Pons (tissue), 1 donor: Measurements from ENCODE around the gene PEX7.
"Not testable (repeated sequence)": the region's sequence is repeated elsewhere in the genome, so short reads cannot be mapped to it uniquely, and the experiment has no call there.

Experiments
- DNase-seq: peaks from one replicate; pipeline ENCODE4 v3.0.0-alpha.2; 2016; ENCODE audit warnings: low spot score

The PEX7 gene

DNA sequence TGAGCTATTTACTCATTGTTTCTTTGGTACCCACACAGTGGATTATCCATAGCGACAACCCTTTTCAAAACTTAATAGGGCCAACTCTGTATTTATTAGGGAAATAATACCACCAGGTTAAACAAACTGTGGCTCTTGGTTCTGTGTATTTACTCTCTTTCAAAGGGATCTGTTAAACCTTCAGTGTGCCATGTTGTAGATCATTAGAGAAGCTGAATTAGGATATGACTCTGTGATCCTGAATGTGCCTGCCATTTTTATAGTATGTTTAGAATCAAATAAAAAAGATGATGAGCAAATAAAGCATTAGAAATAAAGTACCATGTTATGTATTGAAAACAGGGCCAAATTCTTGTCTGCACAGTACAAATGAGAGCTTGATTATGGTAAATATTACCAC lies 74.7 kb downstream of the PEX7 start:
- DNase-seq = no peak

GRCh38 chr6:136901212-136901784 lies 78.9 kb downstream of the PEX7 start:
- no peak for DNase-seq

- not testable (repeated sequence) for DNase-seq
Observed at GRCh38 chr6:136904477-136904876, 82.1 kb downstream of the PEX7 start.

- no peak for DNase-seq
Observed at GRCh38 chr6:136914947-136915346, 92.6 kb downstream of the PEX7 start.

- no peak for DNase-seq
Observed at GRCh38 chr6:136918706-136919105, 96.3 kb downstream of the PEX7 start.

DNA sequence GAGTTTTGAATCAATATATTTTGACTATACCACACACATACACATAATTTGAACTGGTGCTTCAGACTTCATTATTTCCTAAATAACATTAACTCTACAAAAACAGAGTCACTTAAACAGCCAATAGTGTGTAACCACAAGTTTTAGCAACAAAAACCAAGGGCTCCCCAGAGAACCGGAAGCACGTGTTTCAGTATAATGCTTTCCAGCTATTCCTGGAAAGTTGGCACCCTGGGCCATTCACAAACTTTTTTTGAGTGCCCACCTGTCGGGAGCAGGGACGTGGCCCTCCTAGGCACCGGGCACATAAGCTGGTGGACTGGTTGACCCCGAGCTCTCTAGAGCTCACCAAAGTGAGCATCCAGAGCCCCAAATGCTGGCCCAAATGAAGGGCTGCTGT lies 97.8 kb downstream of the PEX7 start:
- DNase-seq = no peak

- no peak for DNase-seq
Observed at GRCh38 chr6:136920671-136921380, 98.4 kb downstream of the PEX7 start.

DNA sequence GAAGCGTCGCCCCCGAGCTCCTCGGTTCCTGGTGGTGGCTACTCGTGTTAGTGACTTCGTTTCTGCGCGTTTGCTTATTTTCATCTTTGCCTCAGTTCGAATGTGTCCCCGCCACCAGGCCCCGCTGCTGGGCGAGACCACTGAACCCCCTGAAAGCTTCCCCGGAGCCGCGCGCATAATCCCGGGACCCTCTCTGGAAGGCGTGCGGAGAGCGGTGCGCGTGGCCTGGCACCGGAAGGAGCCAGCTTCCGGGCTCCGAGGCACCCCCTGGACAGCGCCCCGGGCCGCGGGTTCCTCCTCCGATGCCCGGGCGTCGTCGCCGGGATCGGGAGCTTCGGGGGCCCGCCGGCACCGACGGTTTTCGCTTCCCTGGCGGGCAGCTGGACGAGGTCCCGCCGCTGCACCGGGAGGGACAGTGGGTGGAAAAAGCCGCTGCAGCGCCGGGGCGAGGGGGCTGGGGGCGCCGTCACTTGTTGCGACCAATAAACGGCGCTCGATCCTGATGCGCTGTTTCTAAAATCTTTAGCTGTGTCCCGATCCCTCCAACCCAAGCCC lies 99.1 kb downstream of the PEX7 start:
- DNase-seq = no peak

DNA sequence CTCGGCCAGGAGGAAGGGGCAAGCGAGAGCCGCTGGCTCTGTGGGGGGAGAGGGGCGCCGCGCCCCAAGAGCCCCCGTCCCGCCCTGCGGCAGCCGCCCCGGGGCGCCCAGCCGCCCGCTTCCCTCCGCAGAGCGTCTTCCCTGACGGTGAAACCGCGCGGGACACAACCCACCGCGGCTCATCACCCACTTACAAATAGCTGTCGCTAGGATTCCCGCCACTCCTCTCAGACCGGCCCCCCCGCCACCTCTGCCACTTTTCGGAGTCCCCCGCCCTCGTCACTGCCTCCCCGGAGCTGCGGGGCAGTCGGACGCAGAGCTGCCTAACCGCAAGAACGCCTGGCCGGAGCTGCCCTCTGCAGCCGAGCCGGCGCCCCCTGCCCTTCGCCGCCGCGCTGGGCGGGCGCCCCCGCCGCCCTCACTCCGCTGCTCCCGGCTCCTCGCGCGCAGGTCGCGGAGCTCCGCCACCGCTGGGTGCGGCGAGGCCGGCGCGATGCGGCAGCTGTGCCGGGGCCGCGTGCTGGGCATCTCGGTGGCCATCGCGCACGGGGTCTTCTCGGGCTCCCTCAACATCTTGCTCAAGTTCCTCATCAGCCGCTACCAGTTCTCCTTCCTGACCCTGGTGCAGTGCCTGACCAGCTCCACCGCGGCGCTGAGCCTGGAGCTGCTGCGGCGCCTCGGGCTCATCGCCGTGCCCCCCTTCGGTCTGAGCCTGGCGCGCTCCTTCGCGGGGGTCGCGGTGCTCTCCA lies 99.7 kb downstream of the PEX7 start, which contains the start of gene SLC35D3:
Gene SLC35D3 (plus strand): TSS at position 366 of the 749 bp plus-strand sequence. CDS start 128 bp downstream, at position 494.
- DNase-seq = no peak

DNA sequence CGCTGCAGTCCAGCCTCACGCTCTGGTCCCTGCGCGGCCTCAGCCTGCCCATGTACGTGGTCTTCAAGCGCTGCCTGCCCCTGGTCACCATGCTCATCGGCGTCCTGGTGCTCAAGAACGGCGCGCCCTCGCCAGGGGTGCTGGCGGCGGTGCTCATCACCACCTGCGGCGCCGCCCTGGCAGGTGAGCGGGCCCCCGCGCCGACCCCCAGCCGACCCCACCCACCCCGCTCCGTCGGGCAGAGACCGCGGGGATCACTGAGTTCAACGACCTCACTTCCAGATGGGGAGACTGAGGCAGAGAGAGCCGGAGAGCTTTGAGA lies 100.3 kb downstream of the PEX7 start:
- no peak for DNase-seq

DNA sequence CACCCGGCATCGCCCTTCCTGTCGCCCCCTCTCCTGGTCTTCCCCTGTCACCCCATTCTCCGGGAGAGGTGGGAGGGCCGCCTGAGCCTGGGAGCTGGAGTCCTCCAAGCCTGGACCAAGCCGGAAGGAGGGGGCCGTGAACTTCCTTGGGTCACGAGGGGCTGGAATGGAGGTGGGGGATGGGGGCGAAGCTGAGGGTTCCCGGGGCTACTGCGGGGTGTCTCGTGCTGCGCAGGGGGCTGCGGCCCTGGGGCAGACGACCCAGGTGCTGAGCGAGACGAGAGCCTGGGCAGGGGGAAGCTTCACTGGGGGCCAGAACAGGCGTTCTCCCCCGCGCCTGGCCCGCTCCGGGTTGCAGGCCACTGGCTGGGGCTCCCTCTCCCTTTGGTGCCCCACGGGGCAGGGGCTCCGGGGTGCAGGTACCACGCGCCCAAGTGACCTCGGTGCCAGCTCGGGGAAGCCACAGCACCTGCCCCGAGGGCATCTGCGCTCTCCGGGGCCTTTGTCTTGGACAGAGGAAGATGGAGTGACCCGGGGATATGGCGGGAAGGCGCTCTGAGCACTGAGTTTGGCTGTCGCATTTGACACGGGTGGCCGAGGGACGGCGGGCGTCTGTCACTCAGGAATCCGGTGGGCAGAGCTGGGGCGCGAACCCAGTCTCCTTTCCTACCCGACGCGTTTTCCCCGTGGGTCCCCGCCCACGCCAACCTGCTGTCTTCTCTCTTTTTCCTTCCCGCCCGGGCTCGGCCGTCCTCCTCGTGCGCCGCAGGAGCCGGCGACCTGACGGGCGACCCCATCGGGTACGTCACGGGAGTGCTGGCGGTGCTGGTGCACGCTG lies 100.9 kb downstream of the PEX7 start:
- no peak for DNase-seq

DNA sequence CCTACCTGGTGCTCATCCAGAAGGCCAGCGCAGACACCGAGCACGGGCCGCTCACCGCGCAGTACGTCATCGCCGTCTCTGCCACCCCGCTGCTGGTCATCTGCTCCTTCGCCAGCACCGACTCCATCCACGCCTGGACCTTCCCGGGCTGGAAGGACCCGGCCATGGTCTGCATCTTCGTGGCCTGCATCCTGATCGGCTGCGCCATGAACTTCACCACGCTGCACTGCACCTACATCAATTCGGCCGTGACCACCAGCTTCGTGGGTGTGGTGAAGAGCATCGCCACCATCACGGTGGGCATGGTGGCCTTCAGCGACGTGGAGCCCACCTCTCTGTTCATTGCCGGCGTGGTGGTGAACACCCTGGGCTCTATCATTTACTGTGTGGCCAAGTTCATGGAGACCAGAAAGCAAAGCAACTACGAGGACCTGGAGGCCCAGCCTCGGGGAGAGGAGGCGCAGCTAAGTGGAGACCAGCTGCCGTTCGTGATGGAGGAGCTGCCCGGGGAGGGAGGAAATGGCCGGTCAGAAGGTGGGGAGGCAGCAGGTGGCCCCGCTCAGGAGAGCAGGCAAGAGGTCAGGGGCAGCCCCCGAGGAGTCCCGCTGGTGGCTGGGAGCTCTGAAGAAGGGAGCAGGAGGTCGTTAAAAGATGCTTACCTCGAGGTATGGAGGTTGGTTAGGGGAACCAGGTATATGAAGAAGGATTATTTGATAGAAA lies 101.7 kb downstream of the PEX7 start:
- no peak for DNase-seq

GRCh38 chr6:136926383-136926782 lies 104.0 kb downstream of the PEX7 start:
- DNase-seq = no peak

- no peak for DNase-seq
Observed at GRCh38 chr6:136927292-136927691, 104.9 kb downstream of the PEX7 start.

- no peak for DNase-seq
Observed at GRCh38 chr6:136930528-136930927, 108.1 kb downstream of the PEX7 start.

DNA sequence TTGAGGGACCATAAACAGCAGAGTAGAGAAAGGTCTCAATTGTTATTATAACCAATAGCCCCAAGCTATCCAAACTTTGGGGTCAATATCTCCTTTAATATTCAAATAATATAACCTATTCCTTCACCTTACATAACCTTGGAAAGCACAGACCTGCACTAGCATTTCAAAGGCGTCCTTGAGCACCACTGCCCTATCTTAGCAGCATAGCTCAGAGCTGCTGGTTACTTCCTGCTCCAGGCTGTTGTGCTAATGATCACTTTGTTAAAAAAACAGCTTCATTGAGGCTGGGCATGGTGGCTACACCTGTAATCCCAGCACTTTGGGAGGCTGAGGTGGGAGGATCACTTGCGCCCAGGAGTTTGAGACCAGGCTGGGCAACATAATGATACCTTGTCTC lies 110.2 kb downstream of the PEX7 start:
- DNase-seq = no peak

DNA sequence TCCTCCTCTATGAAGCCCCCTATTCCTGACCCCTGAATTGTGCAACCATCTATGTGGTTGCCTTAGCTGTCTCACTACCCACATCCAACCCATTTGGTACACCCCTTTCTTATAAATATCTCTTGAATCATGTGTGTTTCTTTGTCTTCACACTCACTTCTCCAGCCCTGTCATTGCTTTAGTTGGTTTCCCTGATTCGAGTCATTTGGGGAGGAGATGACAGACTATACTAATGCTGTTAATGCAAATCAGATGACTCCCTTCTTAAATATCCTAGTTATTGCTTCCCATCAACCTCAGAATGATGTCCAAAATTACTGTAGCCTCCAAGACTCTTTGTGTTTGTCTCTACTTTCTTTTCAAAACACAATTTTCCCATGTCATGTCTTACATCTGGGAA lies 122.7 kb downstream of the PEX7 start:
- no peak for DNase-seq

- no peak for DNase-seq
Observed at GRCh38 chr6:136945711-136946121, 123.3 kb downstream of the PEX7 start.

GRCh38 chr6:136947037-136947436 lies 124.6 kb downstream of the PEX7 start:
- DNase-seq = no peak

DNA sequence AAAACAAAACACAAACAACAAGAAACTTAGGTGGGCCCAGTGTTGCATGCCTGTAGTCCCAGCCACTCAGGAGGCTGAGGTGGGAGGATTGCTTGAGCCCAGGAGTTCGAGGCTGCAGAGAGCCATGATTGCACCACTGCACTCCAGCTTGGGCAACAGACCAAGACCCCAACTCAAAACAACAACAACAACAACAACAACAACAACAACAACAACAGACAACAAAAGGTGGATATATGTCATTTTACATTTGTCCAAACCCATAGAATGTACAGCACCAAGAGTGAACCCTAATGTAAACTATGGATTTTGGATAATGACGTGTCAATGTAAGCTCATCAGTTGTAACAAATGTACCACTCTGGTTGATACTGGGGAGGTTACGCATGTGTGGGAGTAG lies 127.6 kb downstream of the PEX7 start:
- DNase-seq = not testable (repeated sequence)

GRCh38 chr6:136950436-136951126 lies 128.2 kb downstream of the PEX7 start:
- no peak for DNase-seq
